Left renal pelvis (tissue), 4 donors: ENCODE measurements around the gene SULT2A1. TPM values are rescaled to one million over a fixed set of nuclear protein-coding genes. Genes with fewer than 3 reads are reported as not detected.

ENCODE experiments used
- polyA plus RNA-seq, 4 donors: library from polyadenylated mRNA; unstranded; fragments of 120-200 nt; gene quantifications; one replicate each; pipeline ENCODE4 v1.2.1, GENCODE V29; 2013; ENCODE audit not compliant: insufficient read length in 4 of 4

Gene SULT2A1
- polyA plus RNA-seq, 4 donors = 0.33 to 0.40 TPM; not detected in 2

Other genes starting within 250 kb of the SULT2A1 start
- 100 to 1,000 TPM in 1 of 4 donors, 10 to 100 TPM in 3; 32.1 to 106 (median 35.1) TPM for gene EHD2, start 172.9 kb downstream of the SULT2A1 start, polyA plus RNA-seq
- 100 to 1,000 TPM; 363 to 439 (median 379) TPM for gene NOP53, start 140.8 kb downstream of the SULT2A1 start, polyA plus RNA-seq
- gene SELENOW, start 107.6 kb downstream of the SULT2A1 start, polyA plus RNA-seq = 100 to 1,000 TPM; 120 to 247 (median 153) TPM
- gene TPRX1, start 81.8 kb downstream of the SULT2A1 start, polyA plus RNA-seq = not detected
- gene CRX, start 64.4 kb downstream of the SULT2A1 start, polyA plus RNA-seq = under 1 TPM in 1 of 4 donors, not detected in 3; 0.11 TPM
- not detected for gene TPRX2, start 27.1 kb downstream of the SULT2A1 start, polyA plus RNA-seq
- gene BSPH1, start 105.9 kb upstream of the SULT2A1 start, polyA plus RNA-seq = not detected
- gene ELSPBP1, start 108.3 kb upstream of the SULT2A1 start, polyA plus RNA-seq = under 1 TPM in 1 of 4 donors, not detected in 3; 0.46 TPM
- gene CABP5, start 157.8 kb upstream of the SULT2A1 start, polyA plus RNA-seq = not detected
- 1 to 10 TPM; 4.0 to 5.6 (median 4.5) TPM for gene PLA2G4C, start 224.5 kb upstream of the SULT2A1 start, polyA plus RNA-seq